ENCODE measurements around the gene DAB1.

- TF ChIP-seq CTCF (IDR thresholded peaks at IDR 0.05; ENCODE audit: insufficient read depth, low read length, poor library complexity, severe bottlenecking) (no peak), EZH2phosphoT487 (conservative IDR thresholded peaks at IDR 0.05; ENCODE audit: low read length) (no peak)
These were observed 92.2 kb downstream of the DAB1 start for GRCh38 chr1:57331620-57332019.
